ENCODE data around the gene CLPTM1L.

The CLPTM1L gene

GRCh38 chr5:1272201-1272600 lies 72.7 kb downstream of the CLPTM1L start:
- no peak overlapping the region for H3K9ac ChIP-seq
- H3K27me3 ChIP-seq (ENCODE audit: insufficient read depth, low read depth) = no peaks in the 10 kb centered on the region
- no peak overlapping the region for H3K27ac ChIP-seq
- no peak for TF ChIP-seq CTCF (conservative IDR thresholded peaks at IDR 0.05; ENCODE audit: low read depth, low read length)
- H3K4me3 ChIP-seq (IDR thresholded peaks at IDR 0.05; ENCODE audit: insufficient read depth, low read depth, low read length) = no peak overlapping the region
- no peaks in the 10 kb centered on the region for H3K79me2 ChIP-seq (ENCODE audit: insufficient read depth, low read depth)
- H3K36me3 ChIP-seq (ENCODE audit: insufficient read depth) = no peaks in the 10 kb centered on the region; the same call in 1 of the 2 replicates
- peaks cover 28% of the 10 kb centered on the region for H3K4me1 ChIP-seq (ENCODE audit: low read depth, poor library complexity, severe bottlenecking)
- H4K20me1 ChIP-seq (ENCODE audit: insufficient read depth) = no peaks in the 10 kb centered on the region
- no peak overlapping the region for H3K4me2 ChIP-seq
- H2AFZ ChIP-seq (ENCODE audit: low read depth) = no peak overlapping the region

- H3K4me1 ChIP-seq (ENCODE audit: low read depth, poor library complexity, severe bottlenecking) = peaks cover 28% of the 10 kb centered on the region
- H4K20me1 ChIP-seq (ENCODE audit: insufficient read depth) = no peaks in the 10 kb centered on the region
- no peak overlapping the region for H2AFZ ChIP-seq (ENCODE audit: low read depth)
- no peaks in the 10 kb centered on the region; the same call in 1 of the 2 replicates for H3K36me3 ChIP-seq (ENCODE audit: insufficient read depth)
- H3K9ac ChIP-seq = no peak overlapping the region
- no peak overlapping the region for H3K4me2 ChIP-seq
- no peaks in the 10 kb centered on the region for H3K79me2 ChIP-seq (ENCODE audit: insufficient read depth, low read depth)
- no peaks in the 10 kb centered on the region for H3K27me3 ChIP-seq (ENCODE audit: insufficient read depth, low read depth)
- H3K4me3 ChIP-seq (IDR thresholded peaks at IDR 0.05; ENCODE audit: insufficient read depth, low read depth, low read length) = no peak overlapping the region
- no peak for TF ChIP-seq CTCF (conservative IDR thresholded peaks at IDR 0.05; ENCODE audit: low read depth, low read length)
- no peak overlapping the region for H3K27ac ChIP-seq
Measured at GRCh38 chr5:1270933-1271914, 73.7 kb downstream of the CLPTM1L start.

GRCh38 chr5:1270426-1270825 lies 74.5 kb downstream of the CLPTM1L start:
- H3K79me2 ChIP-seq (ENCODE audit: insufficient read depth, low read depth) = no peaks in the 10 kb centered on the region
- H3K4me3 ChIP-seq (IDR thresholded peaks at IDR 0.05; ENCODE audit: insufficient read depth, low read depth, low read length) = no peak overlapping the region
- no peak overlapping the region for H2AFZ ChIP-seq (ENCODE audit: low read depth)
- no peak overlapping the region for H3K27ac ChIP-seq
- TF ChIP-seq CTCF (conservative IDR thresholded peaks at IDR 0.05; ENCODE audit: low read depth, low read length) = no peak
- peaks cover 28% of the 10 kb centered on the region for H3K4me1 ChIP-seq (ENCODE audit: low read depth, poor library complexity, severe bottlenecking)
- no peaks in the 10 kb centered on the region for H4K20me1 ChIP-seq (ENCODE audit: insufficient read depth)
- H3K4me2 ChIP-seq = no peak overlapping the region
- H3K27me3 ChIP-seq (ENCODE audit: insufficient read depth, low read depth) = no peaks in the 10 kb centered on the region
- no peak overlapping the region for H3K9ac ChIP-seq
- H3K36me3 ChIP-seq (ENCODE audit: insufficient read depth) = no peaks in the 10 kb centered on the region; the same call in 1 of the 2 replicates

- TF ChIP-seq CTCF (conservative IDR thresholded peaks at IDR 0.05; ENCODE audit: low read depth, low read length) = no peak
- peak overlapping the region; percentile 73 for H3K27ac ChIP-seq
- H3K36me3 ChIP-seq (ENCODE audit: insufficient read depth) = no peaks in the 10 kb centered on the region; the same call in 1 of the 2 replicates
- H3K4me2 ChIP-seq = peak overlapping the region; percentile 86
- no peak overlapping the region for H3K4me3 ChIP-seq (IDR thresholded peaks at IDR 0.05; ENCODE audit: insufficient read depth, low read depth, low read length)
- H3K79me2 ChIP-seq (ENCODE audit: insufficient read depth, low read depth) = no peaks in the 10 kb centered on the region
- no peaks in the 10 kb centered on the region for H3K27me3 ChIP-seq (ENCODE audit: insufficient read depth, low read depth)
- no peak overlapping the region for H2AFZ ChIP-seq (ENCODE audit: low read depth)
- H3K9ac ChIP-seq = peak overlapping the region; percentile 4; the same call in 1 of the 2 replicates
- H4K20me1 ChIP-seq (ENCODE audit: insufficient read depth) = no peaks in the 10 kb centered on the region
- H3K4me1 ChIP-seq (ENCODE audit: low read depth, poor library complexity, severe bottlenecking) = peaks cover 28% of the 10 kb centered on the region
Measured at GRCh38 chr5:1268666-1269065, 76.2 kb downstream of the CLPTM1L start.
